Stomach (tissue), 9 donors: ENCODE results near the gene PNPLA2. TPM values are rescaled to one million over a fixed set of nuclear protein-coding genes. Genes with fewer than 3 reads are reported as not detected.

Experiments
- DNase-seq, 2 donors: peaks; one replicate each; pipeline versions ENCODE4 v3.0.0 to v3.0.0-alpha.2; 2013 to 2019
- H3K27ac ChIP-seq, 5 donors: fragments of 200-600 bp in 4 of 5; sonication (generic) in 4 of 5; one replicate each; pipeline ENCODE4 v1.5.1; 2013 to 2019; ENCODE audit warnings: mild to moderate bottlenecking in 1 of 5, moderate library complexity in 1 of 5
- H3K27me3 ChIP-seq, 3 donors: fragments of 200-600 bp; sonication (generic); one replicate each; pipeline ENCODE4 v1.5.1; 2017 to 2019; ENCODE audit warnings: mixed run types in 1 of 3
- H3K36me3 ChIP-seq, 4 donors: fragments of 200-600 bp; sonication (generic); 1 replicate in 3 of 4; 2 replicates in 1 of 4; pipeline ENCODE4 v1.5.1; 2016 to 2019
- H3K4me1 ChIP-seq, 4 donors: fragments of 200-600 bp; sonication (generic); one replicate each; pipeline ENCODE4 v1.5.1; 2016 to 2019
- H3K4me3 ChIP-seq, 4 donors: fragments of 200-600 bp; sonication (generic) in 3 of 4; one replicate each; pipeline ENCODE4 v1.5.1; 2016 to 2019; ENCODE audit warnings: mild to moderate bottlenecking in 1 of 4
- H3K9me3 ChIP-seq, 4 donors: fragments of 200-600 bp; sonication (generic); one replicate each; pipeline ENCODE4 v1.5.1; 2016 to 2019
- CTCF ChIP-seq, 7 experiments: fragments of 450-650 bp in 4 of 7; fragments of 200-600 bp in 3 of 7; sonication (generic) in 3 of 7; IDR thresholded peaks; one replicate each; pipeline ENCODE4 v1.5.1; 2016 to 2019; ENCODE audit warnings: antibody characterized with exemption in 7 of 7, control low read depth in 2 of 7, mild to moderate bottlenecking in 1 of 7
- EP300 ChIP-seq: sonication (generic); formaldehyde crosslinking; IDR thresholded peaks from one replicate; pipeline ENCODE4 v1.6.1; 2017; ENCODE audit warnings: antibody characterized with exemption
- POLR2A ChIP-seq, 4 donors: fragments of 450-650 bp; IDR thresholded peaks; one replicate each; pipeline ENCODE4 v1.6.1; 2016; ENCODE audit warnings: antibody characterized with exemption in 4 of 4, control low read depth in 2 of 4, mild to moderate bottlenecking in 1 of 4, moderate library complexity in 1 of 4
- POLR2AphosphoS5 ChIP-seq, 3 donors: sonication (generic); formaldehyde crosslinking; IDR thresholded peaks; one replicate each; pipeline ENCODE4 v1.6.1; 2016; ENCODE audit warnings: antibody characterized with exemption in 3 of 3
- WGBS, 5 donors: extraction: QIAGEN DNeasy Blood & Tissue Kit in 3 of 5; methylation state at CpG; one replicate each; pipeline versions ENCODE4 v1.1.5 to v1.1.7; 2013 to 2018; 5-methylcytosine and 5-hydroxymethylcytosine counted together
- intact Hi-C: fragments of 100-400 bp; cut with DNase I; formaldehyde crosslinking; loops from one replicate; pipeline ENCODE4 v1.15.1; 2023; ENCODE audit warnings: low total_unique reads
- polyA plus RNA-seq, 3 donors: library from polyadenylated mRNA; stranded (reverse); fragments of 200-250 nt; gene quantifications; one replicate each; pipeline ENCODE4 v1.2.3, GENCODE V29; 2013
- total RNA-seq, 5 donors: library from RNA; depleted of rRNA; stranded (reverse); fragments of >200 nt; gene quantifications; one replicate each; pipeline versions ENCODE4 v1.1.0 to v1.2.3, GENCODE V29; 2014 to 2016
- donor health status: healthy with polysubstance abuse.
- donor health status: Bipolar disorder and iron deficiency.
- donor health status: healthy.

Gene PNPLA2
- total and polyA plus RNA-seq, 8 donors: 33.4 to 385 (median 82.9) TPM

GRCh38 chr11:868802-869201 is 50.1 kb downstream of the PNPLA2 start:
- WGBS, 5 donors: 89 to 95% (median 91%) methylated on average over 5 to 12 of the region's 12 CpGs
- Histone ChIP-seq H3K9me3 (no peaks in the 10 kb centered on the region), H3K27me3 (no peaks in the 10 kb centered on the region), H3K27ac (no peak overlapping the region), H3K4me1 (no peaks in the 10 kb centered on the region), H3K36me3 (peaks cover 3 to 65% (median 46%) of the 10 kb centered on the region in 4 donors), H3K4me3 (no peak overlapping the region)
- DNase-seq: no peak
- no peak for TF ChIP-seq CTCF (IDR thresholded peaks at IDR 0.05)
- no peak for TF ChIP-seq EP300
- no peak for TF ChIP-seq POLR2A (IDR thresholded peaks at IDR 0.05)
- TF ChIP-seq POLR2AphosphoS5 (IDR thresholded peaks at IDR 0.05): no peak
- intact Hi-C loops: no loop called here

GRCh38 chr11:869399-870126 is 50.8 kb downstream of the PNPLA2 start:
- intact Hi-C loops: no loop called here
- WGBS, 5 donors: 87 to 93% (median 89%) methylated on average over 11 to 25 of the region's 25 CpGs
- H3K27me3 ChIP-seq: no peaks in the 10 kb centered on the region
- no peak overlapping the region for H3K4me3 ChIP-seq
- TF ChIP-seq POLR2AphosphoS5 (IDR thresholded peaks at IDR 0.05) (no peak), CTCF (IDR thresholded peaks at IDR 0.05) (no peak), EP300 (no peak), POLR2A (IDR thresholded peaks at IDR 0.05) (no peak)
- H3K27ac ChIP-seq: no peak overlapping the region
- peaks cover 3 to 61% (median 41%) of the 10 kb centered on the region in 4 donors for H3K36me3 ChIP-seq
- no peak for DNase-seq
- no peaks in the 10 kb centered on the region for H3K4me1 ChIP-seq
- H3K9me3 ChIP-seq: no peaks in the 10 kb centered on the region

GRCh38 chr11:870127-870413 is 51.4 kb downstream of the PNPLA2 start:
- Histone ChIP-seq H3K27me3 (no peaks in the 10 kb centered on the region), H3K4me3 (no peak overlapping the region), H3K27ac (no peak overlapping the region), H3K36me3 (peaks cover 3 to 61% (median 40%) of the 10 kb centered on the region in 4 donors), H3K4me1 (no peaks in the 10 kb centered on the region), H3K9me3 (no peaks in the 10 kb centered on the region)
- DNase-seq: no peak
- TF ChIP-seq EP300 (no peak), CTCF (IDR thresholded peaks at IDR 0.05) (no peak), POLR2A (IDR thresholded peaks at IDR 0.05) (no peak), POLR2AphosphoS5 (IDR thresholded peaks at IDR 0.05) (no peak)
- WGBS, 5 donors: 58 to 77% (median 71%) methylated on average over 3 to 8 of the region's 8 CpGs
- intact Hi-C loops: no loop called here

GRCh38 chr11:870418-870817 is 51.7 kb downstream of the PNPLA2 start:
- Histone ChIP-seq H3K27ac (no peak overlapping the region), H3K4me3 (no peak overlapping the region), H3K36me3 (peaks cover 3 to 61% (median 37%) of the 10 kb centered on the region in 4 donors), H3K9me3 (no peaks in the 10 kb centered on the region), H3K27me3 (no peaks in the 10 kb centered on the region), H3K4me1 (no peaks in the 10 kb centered on the region)
- WGBS, 5 donors: 83 to 92% (median 91%) methylated on average over 3 to 8 of the region's 8 CpGs
- DNase-seq: no peak
- intact Hi-C loops: no loop called here
- TF ChIP-seq CTCF (IDR thresholded peaks at IDR 0.05): no peak
- TF ChIP-seq POLR2A (IDR thresholded peaks at IDR 0.05): no peak
- no peak for TF ChIP-seq EP300
- TF ChIP-seq POLR2AphosphoS5 (IDR thresholded peaks at IDR 0.05): no peak
